Measurements from ENCODE around the gene TIMM22.

Gene TIMM22

DNA sequence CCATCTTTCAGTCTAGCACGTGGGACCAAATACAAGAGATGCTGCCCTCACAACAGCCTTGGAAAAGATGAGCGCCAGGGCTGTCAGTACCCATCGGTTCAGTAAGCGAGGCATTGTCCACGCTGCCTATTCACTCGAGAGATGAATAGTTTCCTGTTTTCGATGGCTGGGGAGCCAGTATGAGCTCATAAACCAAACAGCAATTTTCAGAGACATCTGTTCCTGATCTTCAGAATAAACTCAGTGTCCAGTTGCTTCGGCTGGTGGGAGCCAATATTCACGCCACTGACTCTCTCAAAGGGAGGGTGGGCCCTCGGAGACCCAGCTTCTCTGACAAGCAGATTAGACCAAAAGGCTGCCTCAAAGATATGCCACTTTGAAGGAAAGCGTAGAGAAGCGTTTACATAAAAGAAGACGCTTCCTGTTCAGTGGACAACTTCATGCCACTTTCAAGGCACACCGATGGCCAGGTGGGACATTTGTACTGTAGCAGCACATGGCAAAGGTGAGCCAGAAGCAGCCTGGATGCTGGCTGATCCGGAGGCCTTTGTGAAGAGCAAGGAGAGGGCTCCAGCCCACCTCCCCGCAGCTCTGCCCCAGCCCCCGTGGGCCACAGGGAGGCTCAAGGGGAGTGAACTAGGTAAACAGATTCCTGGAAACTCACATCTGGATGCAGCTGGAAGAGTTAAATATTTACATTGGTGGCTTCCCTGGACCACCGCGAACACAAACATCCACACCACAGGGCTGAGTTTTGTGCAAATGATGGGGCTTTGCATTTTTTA, 6.0 kb downstream of the TIMM22 start:
- DNase-seq (ENCODE audit: low spot score), result no peak

DNA sequence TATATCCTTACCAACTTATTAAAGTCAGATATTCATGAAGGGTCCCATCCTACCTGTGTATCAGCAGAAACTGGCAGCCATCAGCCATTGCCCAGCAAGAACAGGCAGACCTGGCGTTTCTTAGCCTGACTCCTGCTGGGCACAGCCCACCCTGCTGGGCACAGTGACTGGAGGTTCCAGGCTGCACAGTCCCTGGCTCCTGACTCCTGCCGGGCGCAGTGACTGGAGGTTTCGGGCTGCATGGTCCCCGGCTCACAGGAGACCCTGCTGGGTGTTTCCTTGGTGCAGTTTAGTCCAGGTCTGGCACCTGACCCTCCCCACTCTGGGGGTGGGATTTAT, 6.7 kb downstream of the TIMM22 start:
- no peak for DNase-seq (ENCODE audit: low spot score)

DNA sequence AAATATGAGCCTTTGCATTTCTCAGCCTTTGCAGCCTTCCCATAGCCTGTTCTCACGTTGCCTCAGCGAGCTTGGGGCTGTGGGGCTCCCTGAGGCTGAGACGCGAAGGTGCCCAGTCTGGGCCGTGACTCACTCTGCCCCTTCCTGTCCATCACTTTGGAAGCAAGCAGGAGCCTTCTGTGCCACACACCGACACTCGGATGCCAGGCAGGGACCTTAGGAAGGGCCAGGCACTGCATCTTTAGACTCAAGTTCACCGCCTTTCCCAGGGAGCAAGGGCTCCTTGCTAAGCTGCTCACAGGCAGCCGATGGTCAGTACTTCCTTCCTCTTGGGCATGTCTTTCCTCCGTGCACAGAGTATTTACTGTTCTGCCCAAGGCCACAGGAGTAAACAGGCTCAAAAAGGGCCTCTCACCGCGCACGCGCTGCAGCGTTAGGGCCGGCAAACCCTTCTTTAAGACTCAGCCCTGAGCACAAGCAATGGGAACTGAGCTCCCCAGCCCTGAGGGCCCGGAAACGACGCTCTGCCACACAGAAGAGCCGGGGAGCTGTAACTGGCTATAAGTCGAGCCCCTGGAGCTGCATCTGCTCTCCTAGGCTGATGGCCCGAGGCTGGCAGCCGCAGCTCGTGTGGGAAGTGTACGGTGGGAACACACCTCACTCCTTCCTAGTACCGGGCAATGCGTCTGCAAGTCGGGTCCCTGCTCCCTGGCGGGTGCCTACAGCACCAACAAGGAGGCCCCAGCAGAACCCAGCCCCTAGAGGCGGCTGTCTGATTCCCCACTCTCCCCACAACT, 7.2 kb downstream of the TIMM22 start:
- no peak for DNase-seq (ENCODE audit: low spot score)

DNA sequence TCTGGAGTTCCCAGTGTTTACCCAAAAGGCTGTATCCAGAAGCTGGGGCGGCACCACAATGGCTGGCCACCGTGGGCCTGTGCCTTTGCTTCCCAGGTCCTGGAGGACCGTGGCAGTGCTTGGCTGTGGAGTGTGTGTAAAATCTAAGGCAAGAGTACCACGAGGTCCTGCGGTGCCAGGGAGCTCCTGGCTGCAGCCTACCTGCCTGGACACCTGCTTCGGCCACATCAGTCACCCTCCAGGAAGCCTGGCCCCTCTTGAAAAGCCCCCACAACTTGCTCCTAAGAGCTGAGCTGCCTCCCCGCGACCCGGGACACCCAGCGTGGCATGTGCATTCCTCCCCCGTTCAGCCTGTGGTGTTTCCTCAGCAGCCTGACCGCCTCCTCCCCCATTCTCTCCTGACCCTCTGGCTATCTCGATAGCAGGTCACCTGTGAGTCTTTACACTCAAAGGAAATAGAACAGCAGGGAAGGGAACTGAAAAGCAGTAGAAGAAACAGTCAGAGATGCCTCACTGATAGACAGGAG, 7.9 kb downstream of the TIMM22 start:
- no peak for DNase-seq (ENCODE audit: low spot score)

DNA sequence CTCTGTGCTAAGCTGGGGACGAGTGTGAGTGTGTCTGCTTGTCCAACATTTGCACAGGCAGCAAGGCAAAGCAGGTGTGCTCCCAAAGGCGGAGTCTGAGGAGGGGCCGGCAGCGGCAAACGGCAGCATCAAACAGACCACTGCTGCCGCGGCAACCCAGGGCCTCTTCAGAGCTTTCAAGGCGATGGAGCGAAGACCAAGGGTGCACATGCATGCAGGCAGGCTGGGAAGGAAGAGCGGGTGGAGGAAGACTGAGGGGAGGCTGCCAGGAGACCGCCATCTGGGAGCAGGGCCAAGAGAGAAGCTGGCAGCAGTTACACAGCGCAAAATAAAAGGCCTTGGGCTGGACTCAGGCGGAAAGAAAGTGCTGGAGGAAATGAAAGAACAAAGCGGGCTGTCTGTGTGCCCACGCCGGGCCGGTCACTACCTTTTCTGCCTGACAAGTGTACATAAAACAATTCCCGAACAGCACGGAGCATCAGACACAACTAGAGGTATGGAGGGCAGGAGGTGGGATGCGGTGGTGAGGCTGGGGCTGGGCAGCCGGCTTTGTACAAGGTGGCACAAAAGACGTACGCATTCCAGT, 8.5 kb downstream of the TIMM22 start:
- DNase-seq (ENCODE audit: low spot score), result no peak

DNA sequence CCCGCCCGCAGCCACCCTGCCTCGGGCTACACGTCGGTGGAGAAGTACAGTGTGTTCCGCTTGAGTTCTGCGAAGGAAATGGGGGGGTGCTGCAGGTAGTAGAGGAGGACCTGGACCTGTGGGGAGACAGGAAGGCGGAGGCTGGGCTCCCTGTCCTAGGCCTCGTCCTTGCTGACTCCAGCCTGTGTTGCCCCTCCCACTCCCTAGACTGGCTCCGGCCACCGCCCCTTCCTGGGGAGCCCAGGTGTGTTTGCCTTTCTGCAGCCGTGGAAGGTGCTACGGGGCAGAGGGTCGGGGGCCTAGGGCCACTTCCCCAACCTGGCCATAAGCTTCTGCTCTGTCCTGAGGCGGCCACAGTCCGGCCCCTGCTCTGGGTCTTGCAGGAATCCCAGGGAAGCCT, 9.1 kb downstream of the TIMM22 start:
- DNase-seq (ENCODE audit: low spot score), result no peak

DNA sequence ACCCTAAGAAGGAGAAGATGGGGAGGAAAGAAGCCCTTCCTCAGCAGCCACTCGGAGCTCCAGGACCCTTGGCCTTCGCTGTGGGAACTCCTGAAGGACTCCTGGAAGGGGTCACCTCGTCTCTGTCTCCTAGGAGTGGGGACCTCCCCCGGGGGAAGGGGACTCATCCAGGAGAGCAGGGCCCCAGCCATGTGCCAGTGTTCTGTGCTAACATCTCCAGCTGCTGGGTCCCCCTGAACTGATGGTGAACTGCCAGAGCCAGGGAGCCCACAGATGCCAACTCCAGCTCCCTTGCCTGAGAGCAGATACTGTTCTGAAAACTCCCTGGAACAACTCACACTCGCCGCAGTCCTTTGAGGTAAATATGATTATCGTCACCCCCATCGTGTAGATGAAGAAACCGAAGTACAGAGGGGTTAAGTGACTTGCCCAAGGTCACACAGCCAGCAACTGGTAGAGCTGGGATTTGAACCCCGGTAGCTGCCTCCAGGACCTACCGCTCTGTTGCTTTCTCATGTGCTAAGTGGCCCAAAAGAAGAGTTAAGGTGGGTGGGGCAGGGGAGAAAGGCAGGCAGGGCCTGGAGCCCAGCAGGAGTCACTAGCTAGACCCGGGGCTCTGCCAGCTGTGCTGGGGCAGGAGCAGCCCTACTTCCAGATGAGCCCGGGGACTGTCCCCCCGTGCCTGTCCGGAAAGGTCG, 10.5 kb downstream of the TIMM22 start:
- DNase-seq (ENCODE audit: low spot score), result no peak

DNA sequence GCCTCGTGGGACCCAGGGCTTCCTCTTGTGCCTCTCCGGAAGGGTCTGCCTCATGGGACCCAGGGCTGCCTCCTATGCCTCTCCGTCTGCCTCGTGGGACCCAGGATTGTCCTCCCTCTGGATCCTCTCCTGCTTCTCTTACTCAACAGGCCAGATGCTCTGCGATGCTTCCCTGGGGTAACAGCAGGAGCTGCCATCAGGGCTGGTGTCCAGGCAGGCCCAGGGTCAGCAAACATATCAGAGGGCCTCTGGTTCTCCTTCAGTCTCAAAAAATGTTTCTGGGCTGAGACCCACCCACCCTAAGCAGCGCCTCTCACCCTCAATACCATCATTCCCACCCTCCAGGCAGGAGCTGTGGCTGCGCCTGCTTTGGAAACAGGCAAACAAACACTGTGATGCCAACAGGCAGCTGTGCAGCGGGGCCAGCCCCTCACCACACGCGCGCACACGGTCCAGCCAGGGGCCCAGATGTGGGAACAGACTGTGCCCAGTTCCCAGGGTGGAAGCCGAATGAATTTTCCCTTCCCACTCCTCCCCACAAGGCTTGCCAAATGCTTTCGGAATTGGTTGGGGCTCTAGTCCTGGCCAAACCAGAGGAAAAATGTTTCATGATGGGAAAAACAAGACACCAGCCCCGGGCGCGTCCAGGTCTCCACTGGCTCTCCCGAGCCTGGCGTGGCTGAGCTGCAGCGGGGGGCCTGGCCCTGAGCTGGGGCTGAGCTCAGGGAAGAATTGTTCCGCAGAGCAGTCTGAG, 11.3 kb downstream of the TIMM22 start:
- DNase-seq (ENCODE audit: low spot score), result no peak

DNA sequence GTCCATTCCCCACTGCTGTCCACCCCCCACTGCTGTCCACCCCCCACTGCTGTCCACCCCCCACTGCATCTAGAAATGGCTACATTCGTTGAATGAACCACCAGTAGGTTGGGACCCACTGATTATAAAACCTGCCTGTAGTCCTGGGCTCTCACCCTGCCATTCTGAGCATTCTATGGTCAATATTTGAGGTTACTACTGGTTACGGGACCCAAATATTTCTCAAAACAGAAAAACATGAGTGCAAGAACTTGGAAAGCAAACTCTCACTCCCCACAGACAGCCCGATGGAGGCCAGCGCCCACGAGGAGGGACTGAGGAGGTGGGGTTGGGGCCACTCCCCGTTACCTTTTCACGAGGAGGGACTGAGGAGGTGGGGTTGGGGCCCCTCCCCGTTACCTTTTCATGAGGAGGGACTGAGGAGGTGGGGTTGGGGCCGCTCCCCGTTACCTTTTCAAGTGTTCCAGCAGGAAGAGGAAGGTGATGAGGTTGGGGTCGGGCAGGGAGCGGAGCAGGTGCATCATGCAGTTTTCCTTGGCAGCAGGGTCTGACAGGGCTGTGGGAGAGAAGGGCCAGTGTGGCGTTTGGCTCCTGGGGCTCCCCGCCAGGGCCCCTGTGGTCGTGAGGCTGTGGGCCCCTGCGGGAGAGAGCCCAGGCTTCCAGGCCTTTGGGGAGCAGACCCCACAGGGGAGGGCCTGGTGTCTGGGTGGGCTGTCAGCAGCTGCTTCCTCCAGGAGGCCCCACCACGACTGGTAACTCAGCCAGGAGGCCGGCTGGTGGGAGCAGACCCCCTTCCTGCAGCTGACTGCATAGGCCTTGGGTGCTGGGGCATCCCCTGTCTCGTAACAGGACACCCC, 12.5 kb downstream of the TIMM22 start:
- DNase-seq (ENCODE audit: low spot score), result no peak

DNA sequence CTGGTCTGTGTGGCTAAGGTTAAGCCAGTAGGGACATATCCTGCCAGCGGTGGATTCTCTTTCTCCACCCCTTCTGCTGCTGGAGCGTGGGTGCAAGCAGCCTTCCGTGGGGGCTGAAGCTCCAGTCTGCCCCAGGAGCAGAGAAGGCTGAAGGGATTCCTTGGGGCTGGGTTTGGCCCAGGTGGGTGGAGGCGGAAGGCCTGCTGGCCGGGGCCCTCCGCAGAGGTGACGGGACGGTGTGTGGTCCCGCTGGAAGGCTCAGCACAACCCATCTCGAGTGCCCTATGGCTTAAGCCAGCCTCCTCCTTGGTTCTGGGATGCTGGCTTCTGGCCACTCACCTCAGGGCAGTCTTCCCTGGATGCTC, 13.1 kb downstream of the TIMM22 start:
- no peak for DNase-seq (ENCODE audit: low spot score)

DNA sequence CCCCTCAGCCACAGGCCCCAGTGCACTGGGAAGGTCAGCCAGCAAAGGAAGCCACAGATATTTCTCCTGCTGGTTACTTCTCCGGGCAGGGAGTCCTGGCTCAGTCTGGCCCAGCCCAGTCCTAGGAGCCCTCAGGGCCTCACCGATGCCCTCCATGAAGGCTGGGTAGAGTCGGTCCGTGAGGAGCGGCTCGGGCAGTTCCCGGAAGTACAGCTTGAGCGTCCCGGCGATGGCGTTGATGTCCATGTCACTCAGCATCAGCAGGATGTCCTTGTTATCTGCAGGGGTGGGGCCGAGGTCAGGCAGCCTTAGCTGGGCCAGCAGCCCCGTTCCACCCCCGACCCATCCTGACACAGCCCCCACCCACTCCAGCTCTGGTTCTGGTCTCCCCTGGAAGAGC, 13.7 kb downstream of the TIMM22 start:
- DNase-seq (ENCODE audit: low spot score), result no peak

DNA sequence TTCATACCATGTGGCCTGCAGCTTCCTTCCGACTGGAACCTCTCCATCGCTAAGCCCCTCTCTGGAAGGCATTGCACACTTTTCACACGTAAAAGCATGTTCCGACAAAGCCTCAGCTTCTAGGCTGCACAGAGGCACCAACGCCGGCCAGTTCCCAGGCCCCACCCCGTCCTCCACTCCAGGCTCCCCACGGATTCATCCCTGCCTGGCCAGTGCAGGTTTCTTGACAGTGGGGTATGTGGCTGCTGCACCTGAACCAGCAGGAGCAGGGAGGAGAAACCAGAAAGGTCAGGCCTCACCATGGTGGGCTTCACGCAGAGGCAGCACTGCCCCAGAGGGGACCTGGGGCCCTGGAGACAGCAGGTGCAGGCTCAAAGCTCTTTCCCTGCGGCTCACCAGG, 14.2 kb downstream of the TIMM22 start:
- no peak for DNase-seq (ENCODE audit: low spot score)

DNA sequence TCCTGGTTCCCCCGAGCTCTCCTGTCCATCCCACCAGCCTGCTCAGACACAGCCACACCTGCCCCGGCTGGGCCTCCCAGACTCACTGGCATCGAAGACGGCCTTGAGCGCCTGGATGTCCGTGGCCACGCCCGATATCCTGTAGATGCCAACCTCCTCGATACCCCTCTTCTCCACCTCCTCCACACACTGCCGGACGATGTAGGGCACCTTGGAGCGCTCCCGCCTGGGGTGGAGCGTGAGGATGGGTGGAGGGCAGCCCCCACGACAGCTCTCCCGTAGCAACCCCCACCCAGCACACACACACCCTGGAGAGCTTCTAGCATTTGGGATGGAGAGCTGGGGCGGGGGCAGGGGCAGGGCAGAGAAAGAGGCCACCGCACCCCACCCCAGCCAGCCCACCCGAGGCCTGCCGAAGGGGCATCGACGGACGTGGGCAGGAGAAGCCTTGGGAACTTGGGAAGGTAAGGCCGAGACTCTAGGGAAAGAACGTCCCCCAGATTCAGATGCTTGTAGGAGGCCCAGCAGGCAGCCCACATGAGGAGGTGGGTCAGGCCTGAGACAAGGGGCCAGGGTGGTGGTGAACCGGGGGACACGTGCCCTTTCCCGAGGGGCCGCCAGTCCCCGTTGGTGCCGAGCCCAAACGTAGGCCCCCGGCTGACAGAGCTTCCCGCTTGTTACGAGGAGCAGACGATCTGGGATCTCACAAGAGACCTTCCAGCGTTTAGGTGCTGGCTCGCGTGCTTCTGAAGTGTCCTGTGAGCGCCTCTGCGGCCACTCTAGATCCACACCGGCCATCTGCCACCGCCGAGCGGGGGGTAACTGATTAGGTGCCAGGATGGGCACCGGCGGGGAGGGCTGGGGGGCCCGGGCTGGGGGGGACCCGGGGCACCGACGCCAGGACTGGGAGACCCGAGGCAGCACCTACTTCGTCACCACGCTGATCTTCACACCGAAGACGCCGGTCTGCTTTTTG, 15.1 kb downstream of the TIMM22 start:
- no peak for DNase-seq (ENCODE audit: low spot score)

DNA sequence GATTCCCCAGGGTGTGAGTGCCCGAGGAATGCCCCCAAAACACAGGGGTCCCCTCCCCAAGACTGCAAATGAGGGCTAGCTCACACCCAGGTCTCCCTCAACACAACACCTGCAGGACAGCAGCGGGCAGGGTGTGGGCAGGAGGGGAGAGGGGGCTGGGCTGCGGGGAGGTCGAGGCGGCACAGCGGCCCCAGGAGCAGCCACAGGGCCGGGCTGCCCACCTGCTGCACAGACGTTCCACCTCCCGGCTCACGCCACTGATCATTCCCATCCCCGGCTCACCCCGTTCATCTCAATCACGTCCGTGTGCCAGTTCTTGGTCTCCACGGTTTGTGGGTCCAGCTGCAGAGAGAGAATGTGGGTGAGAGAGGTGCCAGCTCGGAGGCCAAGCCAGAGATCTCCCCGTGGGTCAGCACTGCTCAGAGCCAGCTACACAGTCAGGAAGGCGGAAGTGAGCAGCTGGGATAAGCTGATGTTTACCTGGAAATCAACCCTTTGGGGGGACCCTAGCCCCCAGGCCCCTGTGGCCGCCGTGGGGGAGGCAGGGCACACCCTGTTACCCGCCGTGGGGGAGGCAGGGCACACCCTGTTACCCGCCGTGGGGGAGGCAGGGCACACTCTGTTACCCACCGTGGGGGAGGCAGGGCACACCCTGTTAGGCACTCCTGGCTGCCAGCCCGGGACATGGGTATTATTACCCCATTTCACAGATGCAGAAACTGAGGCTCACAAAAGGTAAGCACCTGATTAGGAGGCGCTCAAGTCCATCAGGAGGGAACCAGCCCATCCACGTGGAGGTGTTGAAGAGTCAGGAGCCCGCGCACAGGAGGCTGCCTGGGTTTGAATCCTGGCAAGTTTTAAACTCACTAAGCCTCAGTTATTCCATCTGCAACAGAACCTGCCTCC, 16.1 kb downstream of the TIMM22 start:
- no peak for DNase-seq (ENCODE audit: low spot score)

DNA sequence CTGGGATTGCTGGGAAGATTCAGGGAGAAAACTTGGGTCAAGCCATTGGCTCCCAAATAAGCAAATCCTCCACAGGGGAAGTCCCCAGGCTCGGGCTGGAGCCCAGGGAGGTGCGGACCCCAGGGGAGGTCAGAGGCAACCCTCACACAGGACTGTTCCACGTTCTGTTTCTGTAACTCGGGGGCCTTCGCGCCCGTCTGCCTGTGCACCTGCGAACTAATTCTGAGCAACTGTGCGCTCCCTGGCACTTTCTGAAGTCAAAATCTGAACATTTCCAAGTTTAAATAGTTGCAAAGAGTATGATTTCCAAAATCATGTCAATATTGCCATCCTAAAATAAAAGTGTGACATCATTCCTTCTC, 16.8 kb downstream of the TIMM22 start:
- no peak for DNase-seq (ENCODE audit: low spot score)

DNA sequence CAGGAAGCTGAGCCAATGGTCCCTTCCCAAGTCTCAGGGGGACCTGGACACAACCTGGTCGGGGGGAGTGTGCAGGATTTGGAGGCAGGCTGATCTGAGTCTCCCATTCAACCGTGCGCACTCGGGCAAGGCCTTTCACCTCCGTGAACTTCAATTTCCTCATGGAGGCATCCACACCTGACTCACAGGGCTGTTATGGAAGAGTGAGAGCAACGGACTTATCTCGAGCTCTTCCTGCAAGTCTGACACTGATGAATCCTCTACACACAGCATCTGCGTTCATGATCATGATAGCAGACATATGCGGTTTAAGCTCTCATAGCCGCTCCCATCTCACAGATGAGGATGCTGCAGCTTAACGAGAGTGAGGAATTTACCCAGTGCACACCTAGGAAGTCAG, 21.6 kb downstream of the TIMM22 start:
- DNase-seq (ENCODE audit: low spot score), result no peak

DNA sequence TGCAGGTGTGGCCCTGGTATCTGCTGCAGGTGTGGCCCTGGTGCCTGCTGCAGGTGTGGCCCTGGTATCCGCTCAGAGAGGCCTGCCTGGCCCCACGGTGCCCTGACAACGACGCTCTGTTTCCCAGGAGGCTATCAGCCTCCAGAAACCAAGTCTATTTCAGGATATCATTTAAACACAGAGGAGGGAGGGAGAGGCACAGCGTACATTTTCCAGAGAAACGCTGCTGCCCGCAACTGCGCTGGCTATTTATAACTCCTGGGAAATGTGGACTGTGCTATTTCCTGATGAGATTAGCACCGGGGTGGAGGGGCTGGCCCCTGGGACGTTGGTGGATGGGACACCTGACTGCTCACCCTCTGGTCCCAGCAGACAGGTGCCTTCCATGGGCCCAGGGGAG, 22.5 kb downstream of the TIMM22 start:
- DNase-seq (ENCODE audit: low spot score), result no peak

DNA sequence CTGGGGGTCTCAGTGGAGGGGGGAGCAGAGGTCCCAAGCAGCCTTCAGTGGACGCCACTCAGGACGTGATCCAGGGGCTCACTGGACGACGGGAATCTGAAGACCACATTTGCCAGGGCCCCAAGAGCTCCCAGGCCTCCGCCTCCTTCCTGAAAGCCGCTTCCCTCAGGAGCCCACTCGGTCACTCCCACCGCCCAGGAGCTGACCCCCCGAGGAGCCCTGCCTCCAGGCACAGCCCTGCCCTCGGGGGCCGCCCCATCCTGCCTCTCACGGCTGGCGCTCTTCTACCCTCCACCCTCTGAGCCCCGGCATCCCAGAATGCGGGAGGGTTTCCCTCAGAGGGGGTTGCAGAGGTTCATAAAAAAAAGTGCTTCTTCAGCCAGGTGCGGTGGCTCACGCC, 24.2 kb downstream of the TIMM22 start:
- no peak for DNase-seq (ENCODE audit: low spot score)

All from hematopoietic multipotent progenitor cell treated with erythropoietin and hydrocortisone succinate and interleukin-3 and kit ligand, for 17 days (in vitro differentiated cells).